GM18951 (cell line): ENCODE data around the gene BRD2.

Source experiments
- POLR2A ChIP-seq: IDR thresholded peaks from 4 replicates; pipeline ENCODE4 v1.6.1; 2011; ENCODE audit warnings: mild to moderate bottlenecking; ENCODE audit not compliant: insufficient read length, insufficient read depth; ENCODE audit errors: extremely low read depth
- in situ Hi-C: fragments of 300-500 bp; cut with MboI; formaldehyde crosslinking; loops from one replicate; pipeline ENCODE4 v1.12.0; 2022; ENCODE audit warnings: low sequenced_read_pairs, mixed read lengths, inconsistent platforms; ENCODE audit not compliant: unreplicated experiment

The BRD2 gene

GRCh38 chr6:33010356-33010755 is 42.0 kb downstream of the BRD2 start:
- in situ Hi-C loops: no loop called here

GRCh38 chr6:33013608-33014007 is 45.2 kb downstream of the BRD2 start:
- in situ Hi-C loops: no loop called here
- no peak for TF ChIP-seq POLR2A

More at GRCh38 chr6:33010356-33010755, 42.0 kb downstream of the BRD2 start:
- no peak for TF ChIP-seq POLR2A

- no peak for TF ChIP-seq POLR2A
- in situ Hi-C loops: no loop called here
These were observed 46.6 kb downstream of the BRD2 start for GRCh38 chr6:33014841-33015634.

GRCh38 chr6:33015798-33016197 is 47.4 kb downstream of the BRD2 start:
- TF ChIP-seq POLR2A: no peak
- in situ Hi-C loops: no loop called here

GRCh38 chr6:33017018-33017417 is 48.6 kb downstream of the BRD2 start:
- TF ChIP-seq POLR2A: no peak
- in situ Hi-C loops: no loop called here

GRCh38 chr6:33017694-33018353 is 49.4 kb downstream of the BRD2 start:
- TF ChIP-seq POLR2A: no peak
- in situ Hi-C loops: no loop called here

- TF ChIP-seq POLR2A: no peak
- in situ Hi-C loops: no loop called here
These were observed 50.0 kb downstream of the BRD2 start for GRCh38 chr6:33018418-33018817.

GRCh38 chr6:33018904-33019303 is 50.5 kb downstream of the BRD2 start:
- TF ChIP-seq POLR2A: peak; percentile 22
- in situ Hi-C loops: no loop called here

GRCh38 chr6:33019372-33019771 is 51.0 kb downstream of the BRD2 start:
- no peak for TF ChIP-seq POLR2A
- in situ Hi-C loops: no loop called here

GRCh38 chr6:33021917-33022316 is 53.5 kb downstream of the BRD2 start:
- no peak for TF ChIP-seq POLR2A
- in situ Hi-C loops: no loop called here

- TF ChIP-seq POLR2A: no peak
- in situ Hi-C loops: no loop called here
These were observed 55.1 kb downstream of the BRD2 start for GRCh38 chr6:33023536-33023935.

GRCh38 chr6:33024521-33024920 is 56.1 kb downstream of the BRD2 start:
- in situ Hi-C loops: no loop called here

GRCh38 chr6:33028220-33028849 is 59.9 kb downstream of the BRD2 start:
- in situ Hi-C loops: loop anchor here (5.0 kb wide), 1 partner anchor 39 kb away; no protein-coding TSS in a partner anchor
- TF ChIP-seq POLR2A: no peak

More at GRCh38 chr6:33024521-33024920, 56.1 kb downstream of the BRD2 start:
- no peak for TF ChIP-seq POLR2A
